HG02938 (cell line): Measurements from ENCODE around the gene TBCK.

Experiments
- ATAC-seq: cut with Tn5 transposase; IDR thresholded peaks from one replicate; pipeline ENCODE4 v1.9.1; 2021; ENCODE audit warnings: mild to moderate bottlenecking, moderate library complexity; ENCODE audit not compliant: unreplicated experiment

TBCK gene

GRCh38 chr4:106287353-106287969 lies 28.5 kb downstream of the TBCK start:
- no peak for ATAC-seq

DNA sequence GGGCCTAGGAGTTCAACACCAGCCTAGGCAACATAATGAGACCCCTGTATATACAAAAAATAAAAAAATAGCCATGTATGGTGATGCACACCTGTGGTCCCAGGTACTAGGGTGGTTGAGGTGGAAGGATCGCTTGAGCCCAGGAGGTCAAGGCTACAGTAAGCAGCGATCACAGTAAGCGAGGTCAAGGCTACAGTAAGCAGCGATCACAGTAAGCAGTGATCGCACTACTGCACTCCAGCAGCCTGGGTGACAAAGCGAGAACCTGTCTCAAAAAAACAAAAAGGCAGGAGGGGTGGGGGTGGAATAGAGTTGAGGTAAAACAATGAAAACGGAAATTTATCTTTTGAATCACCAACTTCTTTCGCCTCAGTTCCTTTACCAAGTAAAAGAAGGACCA lies 29.4 kb downstream of the TBCK start:
- ATAC-seq: no peak

DNA sequence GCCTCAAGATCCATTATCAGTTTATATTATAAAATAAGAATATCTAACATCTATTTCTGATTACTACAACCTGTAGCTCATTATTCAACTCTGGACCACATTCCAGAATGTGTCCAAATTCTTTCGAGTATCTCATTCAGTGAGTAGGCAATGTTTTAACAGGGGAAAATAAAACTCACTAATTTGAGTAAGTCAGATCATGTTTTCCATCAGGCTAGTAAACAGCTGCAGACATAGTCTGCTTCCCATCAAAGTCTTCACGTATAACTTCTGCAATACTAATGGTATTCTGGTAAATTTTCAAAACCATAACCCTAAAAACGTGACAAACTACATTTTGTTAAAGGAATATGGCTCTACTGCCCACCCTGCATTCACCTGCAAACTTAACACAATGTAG lies 31.8 kb downstream of the TBCK start:
- no peak for ATAC-seq

DNA sequence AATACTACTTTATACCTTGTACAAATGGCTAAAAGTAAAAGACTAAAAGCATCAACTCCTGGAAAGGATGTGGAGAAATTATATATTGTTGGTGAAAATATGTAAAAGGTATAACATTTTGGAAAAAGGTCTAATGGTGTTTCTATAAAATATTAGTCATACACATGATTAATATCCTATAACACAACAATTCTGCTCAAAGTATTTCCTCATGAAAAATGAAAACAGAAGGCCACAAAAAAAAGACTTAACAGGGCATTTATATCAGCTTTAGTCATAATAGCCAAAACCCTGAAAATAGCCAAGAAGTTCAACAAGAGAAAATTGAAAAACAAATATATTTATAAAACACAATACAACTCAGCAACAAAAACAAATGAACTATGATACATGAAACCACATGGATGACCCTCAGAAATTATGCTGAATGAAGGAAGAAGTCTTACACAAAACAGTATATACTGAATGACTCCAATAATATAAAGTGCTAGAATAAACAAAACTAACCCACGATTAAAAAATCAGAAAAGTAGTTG lies 38.8 kb downstream of the TBCK start:
- ATAC-seq: no peak

DNA sequence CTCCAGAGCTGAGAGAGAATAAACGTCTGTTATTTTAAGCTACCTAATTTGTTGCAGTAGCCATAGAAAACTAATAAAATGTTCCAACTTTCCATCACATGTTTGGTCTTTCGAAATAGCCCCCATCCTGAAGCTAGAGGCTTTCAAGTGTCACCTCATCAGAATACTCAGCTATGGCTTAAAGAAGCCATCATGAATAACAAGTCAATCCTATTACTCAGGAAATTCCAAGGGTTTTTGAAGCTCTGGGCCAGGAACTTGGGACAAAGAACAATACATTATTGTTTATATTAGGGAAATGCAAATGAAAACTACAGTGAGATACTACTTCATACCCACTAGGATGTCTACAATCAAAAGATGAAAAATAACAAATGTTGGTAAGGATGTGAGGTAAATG lies 42.2 kb downstream of the TBCK start:
- no peak for ATAC-seq

DNA sequence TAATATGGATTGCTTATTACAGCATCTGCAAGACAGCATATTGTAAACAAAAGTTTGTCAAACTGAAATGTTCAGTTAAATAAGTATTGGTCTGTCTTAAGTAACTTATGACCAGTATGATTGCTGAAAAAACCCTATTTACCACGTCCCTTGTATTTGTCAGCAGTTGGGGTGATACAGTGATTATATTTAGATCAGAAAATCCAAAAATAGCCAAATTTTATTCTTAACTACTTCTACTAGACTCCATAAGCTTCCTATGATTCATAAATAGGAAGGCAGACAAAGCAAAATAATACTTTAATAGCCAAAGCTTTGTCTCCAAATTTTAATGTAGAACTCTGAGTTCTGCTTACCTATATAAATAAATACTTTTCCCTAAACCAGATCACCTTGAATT lies 45.3 kb downstream of the TBCK start:
- ATAC-seq: no peak

DNA sequence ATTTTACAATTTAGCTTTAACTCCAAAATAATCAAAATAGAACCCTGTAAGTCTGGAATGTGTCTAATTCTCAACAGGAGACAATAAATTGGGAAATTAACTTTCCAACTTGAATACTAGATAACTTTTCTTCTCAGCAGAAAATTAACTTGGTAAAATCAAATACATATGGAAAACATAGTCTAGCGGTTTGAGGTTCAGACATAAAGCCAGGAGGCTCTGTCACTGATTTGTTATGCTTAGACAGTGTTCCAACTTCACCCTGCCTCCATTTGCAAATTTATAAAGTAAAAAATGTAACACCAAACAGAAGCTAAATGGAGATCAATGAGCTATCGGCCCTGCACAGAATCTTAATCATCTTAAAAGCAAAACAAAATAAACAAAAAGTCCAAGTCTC lies 46.3 kb downstream of the TBCK start:
- ATAC-seq: no peak

GRCh38 chr4:106268786-106269185 lies 47.2 kb downstream of the TBCK start:
- no peak for ATAC-seq

DNA sequence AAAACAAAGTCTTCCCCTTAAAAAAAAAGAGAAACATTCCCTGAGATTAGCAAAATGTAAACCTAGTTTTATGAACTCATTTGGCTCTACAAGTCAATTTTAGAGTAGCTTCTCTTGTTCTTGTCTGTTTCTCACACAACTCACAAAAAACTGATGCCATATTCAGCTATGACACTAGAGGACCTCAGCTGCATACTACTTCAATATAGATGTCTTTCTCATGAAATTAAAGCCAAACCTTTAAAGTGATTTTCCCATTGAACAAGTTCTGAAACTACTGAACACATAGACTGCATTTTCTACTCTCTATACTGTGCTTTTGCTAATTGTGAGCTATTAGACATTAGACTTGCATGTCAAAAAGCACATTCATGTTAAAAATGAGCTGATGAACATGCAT lies 49.8 kb downstream of the TBCK start:
- peak; percentile 60 for ATAC-seq

DNA sequence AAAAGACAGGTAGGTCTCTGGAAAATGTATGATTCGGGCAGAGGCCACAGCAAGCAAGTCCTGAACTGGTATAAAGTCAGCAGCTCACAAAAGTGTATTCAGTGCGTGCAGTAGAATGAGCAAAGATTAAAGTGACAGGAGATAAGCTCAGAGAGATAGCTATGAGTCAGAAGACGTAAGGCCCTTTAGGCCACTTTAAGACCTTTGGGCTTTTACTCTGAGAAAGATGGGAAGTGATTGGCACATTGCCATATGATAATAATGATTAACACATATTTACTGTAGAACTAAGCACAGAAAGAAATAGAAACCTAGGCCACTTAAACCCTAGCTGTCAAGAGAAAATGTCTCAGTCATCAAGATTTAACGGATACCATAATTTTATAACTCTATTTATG lies 51.7 kb downstream of the TBCK start:
- ATAC-seq: no peak

DNA sequence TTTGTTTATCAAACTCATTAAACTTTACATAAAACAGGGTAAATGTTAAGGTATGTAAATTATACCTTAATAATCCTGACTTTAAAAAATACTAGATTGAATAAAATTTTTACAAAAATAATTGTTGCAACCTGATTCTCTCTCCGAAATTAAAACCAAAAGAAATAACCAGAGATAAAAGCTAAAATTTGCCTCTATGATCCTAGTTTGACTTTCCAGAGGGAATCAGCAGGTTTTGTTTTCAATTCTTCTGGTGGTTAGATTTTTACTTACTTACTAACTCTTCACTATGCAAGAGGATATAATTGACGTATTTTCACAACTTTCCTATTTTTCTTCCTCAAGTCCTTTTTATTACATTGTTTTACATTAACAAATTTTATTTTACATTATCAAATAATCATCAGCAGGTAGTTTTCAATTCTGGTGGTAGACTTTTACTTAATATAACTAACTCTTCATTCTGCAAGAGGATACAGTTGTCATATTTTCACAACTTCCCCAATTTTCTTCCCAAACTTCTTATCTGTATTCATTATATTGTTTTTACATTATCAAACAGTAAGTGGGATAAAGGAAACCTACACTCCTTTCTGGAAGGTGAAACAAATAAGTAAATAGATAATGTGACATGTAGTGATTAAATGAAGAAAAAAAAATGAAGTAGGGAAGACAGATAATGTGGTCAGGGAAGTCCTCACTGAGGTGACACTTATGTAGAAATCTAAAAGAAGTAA lies 52.2 kb downstream of the TBCK start:
- no peak for ATAC-seq

GRCh38 chr4:106261980-106262379 lies 54.0 kb downstream of the TBCK start:
- ATAC-seq: no peak

- ATAC-seq: no peak
Observed at GRCh38 chr4:106258145-106259045, 57.6 kb downstream of the TBCK start.

GRCh38 chr4:106256190-106256589 lies 59.8 kb downstream of the TBCK start:
- ATAC-seq: no peak

GRCh38 chr4:106255195-106255594 lies 60.8 kb downstream of the TBCK start:
- ATAC-seq: no peak

DNA sequence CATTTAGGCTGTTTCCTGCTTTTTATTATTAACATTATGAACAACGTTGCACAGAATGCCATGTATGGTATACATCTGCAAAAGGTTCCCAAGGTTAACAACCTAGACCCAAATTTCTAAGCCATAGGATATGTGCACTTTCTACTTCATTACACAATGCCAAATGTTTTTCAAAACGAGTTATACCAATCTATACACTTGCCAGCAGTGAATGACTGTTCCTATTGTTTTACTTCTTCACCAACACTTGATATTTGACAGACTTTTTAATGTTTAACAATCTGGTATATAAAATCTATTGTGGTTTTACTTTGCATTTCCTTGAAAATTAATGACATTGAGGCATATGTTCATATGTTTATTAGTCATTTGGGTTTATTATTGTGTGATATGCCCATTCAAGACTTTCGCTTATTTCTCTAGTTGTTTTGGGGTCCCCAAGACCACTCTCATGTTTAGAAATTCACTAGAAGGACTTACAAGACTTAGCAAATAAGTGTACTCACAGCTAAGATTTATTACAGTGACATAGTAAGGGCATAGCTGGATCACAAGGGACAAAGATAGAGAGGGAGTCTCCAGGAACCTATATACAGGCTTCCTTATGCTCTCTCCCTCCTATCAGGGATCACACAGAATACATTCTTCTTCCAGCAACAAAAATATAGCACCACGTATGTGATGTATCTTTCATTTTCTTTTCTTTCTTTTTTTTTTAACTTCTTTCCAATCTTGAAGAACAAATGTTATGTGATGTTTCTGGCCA lies 62.5 kb downstream of the TBCK start:
- no peak for ATAC-seq

DNA sequence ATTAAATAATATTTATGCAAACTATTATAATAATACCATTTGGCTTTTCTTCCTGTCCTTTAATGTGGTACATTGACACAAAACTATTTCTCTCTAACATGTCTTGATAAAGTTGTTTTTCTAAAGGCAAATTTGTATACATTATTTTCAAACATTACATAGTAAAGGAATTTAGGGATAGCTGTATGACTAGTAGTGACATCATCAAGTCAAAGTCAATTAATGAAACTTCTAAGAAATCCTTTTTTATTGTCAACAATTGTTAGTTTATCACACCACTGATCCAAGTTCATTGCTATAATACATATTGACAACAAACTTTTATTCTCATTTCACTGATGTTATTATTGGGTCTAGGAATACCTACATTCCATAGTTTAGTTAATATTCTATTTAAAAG lies 68.4 kb downstream of the TBCK start:
- ATAC-seq: no peak

GRCh38 chr4:106246441-106246840 lies 69.6 kb downstream of the TBCK start:
- no peak for ATAC-seq

DNA sequence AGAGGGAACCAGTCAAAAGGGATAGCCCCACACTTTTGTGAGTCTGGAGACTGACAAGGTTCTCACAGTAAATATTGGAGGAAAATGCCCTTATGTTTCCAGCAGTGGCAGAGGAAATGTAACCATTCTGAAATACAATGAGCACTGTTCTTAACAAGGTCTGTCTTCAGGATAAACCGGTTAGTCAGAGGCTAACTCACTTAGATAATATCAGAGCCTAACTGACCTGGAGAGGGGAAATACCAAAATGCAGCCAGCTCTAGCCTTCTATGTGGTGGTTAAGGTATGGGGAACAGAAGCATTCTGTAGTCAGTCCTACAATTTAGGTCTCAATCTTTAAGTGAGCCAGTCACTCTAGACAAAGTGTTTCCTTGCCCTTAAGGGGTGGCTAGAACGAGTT lies 70.8 kb downstream of the TBCK start:
- no peak for ATAC-seq

DNA sequence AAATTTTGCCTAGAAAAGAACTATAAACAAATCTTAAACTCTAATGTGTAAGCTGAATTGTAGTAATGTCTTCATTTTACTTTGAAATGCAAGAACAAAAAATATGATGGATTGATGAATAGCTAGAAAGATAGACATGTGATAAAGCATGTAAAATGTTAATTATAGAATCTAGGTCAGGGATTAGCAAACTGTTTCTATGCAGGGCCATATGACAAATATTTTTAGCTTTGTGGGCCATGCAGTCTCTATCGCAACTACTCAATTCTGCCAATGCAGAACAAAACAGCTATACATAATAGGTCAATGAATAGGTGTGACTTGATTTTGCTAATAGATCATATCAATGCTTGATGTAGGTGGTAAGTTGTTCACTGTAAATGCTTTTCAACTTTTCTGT lies 75.3 kb downstream of the TBCK start:
- ATAC-seq: no peak
